ENCODE measurements around the gene LDB2. TPM values are rescaled to one million over a fixed set of nuclear protein-coding genes. Genes with fewer than 3 reads are reported as not detected.

Gene LDB2
- polyA plus RNA-seq, 2 of the 4 experiments (the other 2 are of a cell fraction): not detected

- TF ChIP-seq BCL3 (IDR thresholded peaks at IDR 0.05): no peak
These were observed 202.5 kb downstream of the LDB2 start (continued) for GRCh38 chr4:16695896-16696295.

GRCh38 chr4:16694884-16695276 lies 203.6 kb downstream of the LDB2 start:
- ATAC-seq (no peak), FAIRE-seq (no peak), DNase-seq (ENCODE audit: low read depth in 1 of 2, low spot score in 1 of 2) (no peak)
- no peak for TF ChIP-seq HDAC2 (IDR thresholded peaks at IDR 0.05)
- TF ChIP-seq EHMT2 (IDR thresholded peaks at IDR 0.05; ENCODE audit: low read depth): no peak
- no peak for TF ChIP-seq PHF8 (IDR thresholded peaks at IDR 0.05; ENCODE audit: borderline replicate concordance, low read depth)
- no peak for TF ChIP-seq ATOH8 (CRISPR knock-in tag; IDR thresholded peaks at IDR 0.05; ENCODE audit: low read depth)
- no peak for TF ChIP-seq BHLHE40 (IDR thresholded peaks at IDR 0.05; ENCODE audit: low read depth, low read length)
- TF ChIP-seq PBX3 (IDR thresholded peaks at IDR 0.05): no peak
- TF ChIP-seq SMC3 (IDR thresholded peaks at IDR 0.05): no peak
- no peak for TF ChIP-seq MYC (IDR thresholded peaks at IDR 0.05; ENCODE audit: borderline replicate concordance, low read length)
- no peak for TF ChIP-seq TP53 (CRISPR knock-in tag; IDR thresholded peaks at IDR 0.05)
- H3K4me2 ChIP-seq: no peak overlapping the region
- H3K4me1 ChIP-seq: no peaks in the 10 kb centered on the region
- H3K4me3 ChIP-seq: no peak overlapping the region
- ChIA-PET CTCF (no interaction called here), POLR2A (no interaction called here)
- no peak overlapping the region for H3K27ac ChIP-seq
- H3K9me3 ChIP-seq: no peaks in the 10 kb centered on the region
- 3% methylated on average over 4 of the region's 4 CpGs for WGBS (ENCODE audit: missing lambda C conversion rate)

GRCh38 chr4:16694173-16694883 lies 204.1 kb downstream of the LDB2 start:
- CTCF ChIA-PET: no interaction called here
- no peak overlapping the region for H3K27ac ChIP-seq
- H3K4me3 ChIP-seq: no peak overlapping the region
- no peaks in the 10 kb centered on the region for H3K4me1 ChIP-seq
- FAIRE-seq (no peak), ATAC-seq (no peak), DNase-seq (ENCODE audit: low read depth in 1 of 2, low spot score in 1 of 2) (no peak)
- WGBS (ENCODE audit: missing lambda C conversion rate): 23% methylated on average over 13 of the region's 13 CpGs
- no peaks in the 10 kb centered on the region for H3K9me3 ChIP-seq
- POLR2A ChIA-PET: no interaction called here
- H3K4me2 ChIP-seq: no peak overlapping the region
- TF ChIP-seq TP53 (CRISPR knock-in tag; IDR thresholded peaks at IDR 0.05) (no peak), SMC3 (IDR thresholded peaks at IDR 0.05) (no peak), EP300 (IDR thresholded peaks at IDR 0.05) (no peak), RFX5 (IDR thresholded peaks at IDR 0.05) (no peak), REST (IDR thresholded peaks at IDR 0.05) (no peak), NFE2L2 (conservative IDR thresholded peaks at IDR 0.05; ENCODE audit: low read length) (no peak), RAD21 (conservative IDR thresholded peaks at IDR 0.05 in 1 of 2, IDR thresholded peaks at IDR 0.05 in 1 of 2) (no peak), HEYL (CRISPR knock-in tag; IDR thresholded peaks at IDR 0.05) (no peak), E2F6 (IDR thresholded peaks at IDR 0.05; ENCODE audit: borderline replicate concordance, low read depth) (no peak), ESRRA (IDR thresholded peaks at IDR 0.05; ENCODE audit: borderline replicate concordance, low read length) (no peak), BHLHE40 (IDR thresholded peaks at IDR 0.05; ENCODE audit: low read depth, low read length) (no peak), MAFK (IDR thresholded peaks at IDR 0.05; ENCODE audit: partially characterized antibody) (no peak), ZSCAN20 (CRISPR knock-in tag; IDR thresholded peaks at IDR 0.05) (no peak), HMGXB4 (CRISPR knock-in tag; IDR thresholded peaks at IDR 0.05; ENCODE audit: borderline replicate concordance) (no peak), ATOH8 (CRISPR knock-in tag; IDR thresholded peaks at IDR 0.05; ENCODE audit: low read depth) (no peak), MYC (IDR thresholded peaks at IDR 0.05; ENCODE audit: borderline replicate concordance, low read length) (no peak), ZFP36 (IDR thresholded peaks at IDR 0.05; ENCODE audit: borderline replicate concordance, partially characterized antibody) (no peak), HOXB13 (CRISPR knock-in tag; IDR thresholded peaks at IDR 0.05; ENCODE audit: low read depth) (no peak)

All from A549 (cell line).